Stimulated activated CD8-positive, alpha-beta memory T cell treated with anti-CD3 and anti-CD28 coated beads, Interleukin-15, amount 100 ng/mL, for 1 hour (primary cell): ENCODE results near the gene CAB39L.
"Not testable (repeated sequence)": the region's sequence is repeated elsewhere in the genome, so short reads cannot be mapped to it uniquely, and the experiment has no call there.

Experiments
- DNase-seq: peaks from one replicate; pipeline ENCODE4 v3.0.0-alpha.2; 2020; ENCODE audit warnings: low read depth

Gene CAB39L

DNA sequence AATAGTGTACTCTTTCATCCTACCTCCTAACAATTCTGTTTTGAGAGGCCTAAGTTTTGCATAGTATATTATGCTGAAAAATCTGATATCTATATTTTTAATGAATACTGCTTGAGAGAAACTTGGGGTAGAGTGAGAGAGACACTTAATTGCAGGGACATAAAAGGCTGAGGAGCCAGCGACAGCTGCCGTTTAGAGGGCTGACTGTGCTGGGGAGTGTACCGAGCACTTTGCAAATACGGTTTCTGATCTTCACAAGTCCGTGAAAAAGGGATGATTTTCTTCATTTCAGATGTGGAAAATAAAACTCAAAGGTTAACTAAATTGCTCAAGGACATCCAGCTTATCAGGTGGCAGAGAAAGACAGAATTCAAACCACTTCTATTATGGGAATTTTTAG lies 97.4 kb downstream of the CAB39L start:
- no peak for DNase-seq

DNA sequence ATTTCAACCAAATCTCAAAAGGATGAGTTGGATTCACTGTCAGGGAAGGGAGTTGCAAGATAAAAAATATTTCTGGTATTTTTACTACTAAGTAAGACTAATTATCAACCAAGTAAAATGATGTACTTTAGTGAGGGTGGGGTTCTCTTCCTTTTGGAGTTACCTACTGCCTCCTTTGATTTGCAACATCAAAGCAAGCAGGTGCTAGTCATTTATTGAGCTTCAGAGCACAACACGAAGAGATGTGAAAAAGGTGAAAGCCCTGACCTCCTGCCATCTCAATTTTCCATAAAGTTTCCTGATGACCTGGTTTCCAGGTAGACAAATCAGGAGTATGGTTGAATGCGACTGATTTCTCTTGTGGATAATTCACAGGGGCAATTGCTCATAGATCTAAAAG lies 100.1 kb downstream of the CAB39L start:
- no peak for DNase-seq

DNA sequence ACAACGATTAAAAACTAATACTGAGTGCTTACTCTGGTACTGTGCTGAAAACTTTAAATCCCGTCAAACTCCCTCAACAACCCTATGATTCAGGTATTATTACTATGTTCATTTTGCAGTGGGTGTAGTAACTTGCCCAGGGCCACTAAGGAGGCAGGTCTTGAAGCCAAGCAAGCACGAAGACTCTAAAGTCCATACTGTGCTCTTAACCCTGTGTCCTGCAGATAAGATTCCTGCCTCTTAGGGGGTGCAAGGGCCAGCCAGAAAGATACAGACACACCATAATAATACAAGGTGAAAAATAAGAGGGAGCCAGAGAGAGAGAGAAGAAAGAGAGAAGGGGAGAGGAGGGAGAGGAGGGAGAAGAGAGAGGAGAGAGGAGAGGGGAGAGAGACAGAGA lies 100.6 kb downstream of the CAB39L start:
- no peak for DNase-seq

DNA sequence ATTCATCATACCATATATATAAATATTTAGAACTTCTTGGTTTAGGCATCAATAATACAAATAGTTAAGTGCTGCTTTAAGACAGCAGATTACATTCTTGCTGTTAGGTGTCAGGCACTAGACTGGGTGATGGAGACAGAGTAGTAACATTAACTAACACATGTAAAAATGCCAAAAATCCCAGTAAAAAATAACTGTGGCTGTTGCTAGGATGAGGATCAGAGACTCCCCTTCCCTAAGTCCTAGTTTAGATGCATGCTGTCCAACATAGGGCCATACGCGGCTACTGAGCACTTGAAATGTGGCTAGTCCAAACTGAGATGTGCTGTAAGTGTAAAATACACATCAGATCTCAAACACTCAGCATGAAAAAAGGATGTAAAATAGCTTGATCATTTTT lies 101.4 kb downstream of the CAB39L start:
- DNase-seq, result no peak

DNA sequence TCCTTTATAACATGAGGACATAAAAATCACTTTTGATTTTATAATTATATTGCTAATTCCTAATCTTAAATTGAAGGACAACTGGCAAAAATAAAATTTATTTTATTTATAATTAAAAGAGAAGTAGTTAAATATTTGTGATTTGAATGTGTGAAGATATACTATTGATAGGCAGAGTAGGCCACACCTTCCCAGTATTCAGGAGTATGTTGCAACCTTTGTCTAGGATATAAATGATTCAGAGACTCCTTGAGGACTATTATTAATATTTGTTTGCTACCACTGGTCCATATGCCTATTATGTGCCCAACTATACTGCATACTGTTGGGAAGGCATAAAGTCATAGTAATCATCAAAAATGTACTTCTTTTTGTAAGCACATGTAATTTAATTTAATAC lies 101.9 kb downstream of the CAB39L start:
- DNase-seq, result no peak

DNA sequence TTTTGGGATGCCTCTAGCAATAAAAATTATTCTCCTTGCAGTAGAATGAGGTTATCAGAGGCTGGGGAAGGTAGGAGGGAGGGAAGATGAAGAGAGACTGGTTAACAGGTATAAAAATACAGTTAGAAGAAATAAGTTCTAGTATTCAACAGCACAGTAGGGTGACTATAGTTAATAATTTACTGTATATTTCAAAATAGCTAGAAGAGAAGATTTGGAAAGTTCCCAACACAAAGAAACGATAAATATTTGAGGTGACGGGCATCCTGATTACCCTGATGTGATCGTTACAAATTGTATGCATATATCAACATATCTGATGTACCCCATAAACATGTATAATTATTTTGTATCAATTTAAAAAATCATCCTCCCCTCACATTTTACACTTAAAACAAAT lies 102.3 kb downstream of the CAB39L start:
- no peak for DNase-seq

DNA sequence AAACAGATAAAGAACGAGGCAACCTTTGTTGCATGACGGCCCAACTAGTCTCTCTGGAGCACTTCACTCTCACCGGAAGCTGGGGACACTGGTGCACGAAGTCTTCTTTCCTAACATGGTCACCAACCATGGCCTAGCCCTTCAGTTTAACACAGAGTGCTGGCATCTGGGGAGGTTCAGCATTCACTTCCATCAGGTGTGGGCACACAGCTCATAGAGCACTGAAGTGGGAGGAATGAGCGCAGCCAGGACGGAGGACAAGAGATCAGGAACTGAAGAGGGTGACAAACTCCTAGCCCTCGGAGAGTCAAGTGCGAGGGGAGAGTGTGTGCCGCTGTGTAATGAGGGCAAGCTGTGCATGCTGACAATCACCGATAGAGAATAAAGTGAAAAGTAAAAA lies 103.7 kb downstream of the CAB39L start:
- DNase-seq, result no peak

DNA sequence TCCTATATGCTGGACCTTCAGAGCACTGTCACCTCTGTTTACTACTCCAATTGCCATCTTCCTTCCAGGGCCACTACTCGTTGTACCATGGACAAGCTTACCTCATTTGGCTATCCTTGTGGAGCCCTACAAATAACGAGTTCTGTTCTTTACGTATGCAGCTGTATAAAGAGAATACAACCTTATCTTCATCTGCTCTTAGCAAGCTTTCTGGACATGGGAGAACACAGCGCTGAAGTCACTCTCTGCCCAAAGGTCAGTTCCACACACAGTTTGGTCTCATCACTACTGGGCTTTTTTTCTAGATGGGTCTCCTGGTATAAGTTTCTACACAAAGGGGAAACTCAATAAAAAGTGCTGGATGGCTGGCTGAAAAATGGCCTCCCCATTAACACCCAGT lies 107.2 kb downstream of the CAB39L start:
- DNase-seq, result no peak

DNA sequence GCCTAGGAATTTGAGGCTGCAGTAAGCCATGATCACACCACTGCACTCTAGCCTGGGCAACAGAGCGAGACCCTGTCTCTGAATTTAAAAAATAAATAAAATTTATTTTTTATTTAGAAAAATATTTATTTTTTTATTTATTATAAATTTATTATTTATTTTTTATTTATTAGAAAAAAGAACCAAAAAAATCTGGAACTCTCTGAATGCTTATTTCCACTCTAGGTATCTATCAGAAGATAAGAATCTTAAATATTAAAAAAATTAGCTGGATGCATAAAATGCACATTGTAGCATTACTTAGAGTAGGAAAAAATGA lies 113.4 kb downstream of the CAB39L start:
- DNase-seq, result no peak

DNA sequence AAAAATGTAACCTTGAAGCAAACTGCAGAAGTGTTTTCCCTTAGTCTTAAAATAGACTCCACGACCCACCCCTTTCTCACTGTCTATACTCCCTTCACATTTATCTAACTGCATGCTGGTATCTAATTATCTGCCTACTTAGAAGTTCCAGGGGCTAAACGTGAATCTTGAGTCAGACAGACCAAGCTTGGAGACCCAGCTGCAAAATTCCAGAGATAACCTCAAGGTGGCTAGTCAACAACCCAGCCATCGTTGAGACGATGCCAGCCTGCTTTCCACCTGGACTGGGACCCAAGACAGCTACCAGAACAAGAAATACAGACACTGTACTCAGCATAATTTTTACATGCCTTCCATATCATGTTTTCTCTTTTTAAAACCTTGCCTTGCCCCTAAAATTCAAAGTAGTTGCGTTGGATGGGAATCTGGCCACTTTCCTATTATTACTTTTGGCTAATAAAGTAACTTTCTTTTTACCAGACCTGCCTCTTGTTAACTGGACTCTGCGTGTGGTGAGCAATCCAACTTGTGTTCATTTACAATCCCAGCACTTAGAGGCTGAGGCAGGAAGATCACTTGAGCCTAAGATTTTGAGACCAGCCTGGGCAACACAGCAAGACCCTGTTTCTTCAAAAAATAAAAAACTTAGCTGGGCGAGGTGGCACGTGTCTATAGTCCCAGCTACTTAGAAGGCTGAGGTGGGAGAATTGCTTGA lies 113.9 kb downstream of the CAB39L start:
- DNase-seq, result no peak

DNA sequence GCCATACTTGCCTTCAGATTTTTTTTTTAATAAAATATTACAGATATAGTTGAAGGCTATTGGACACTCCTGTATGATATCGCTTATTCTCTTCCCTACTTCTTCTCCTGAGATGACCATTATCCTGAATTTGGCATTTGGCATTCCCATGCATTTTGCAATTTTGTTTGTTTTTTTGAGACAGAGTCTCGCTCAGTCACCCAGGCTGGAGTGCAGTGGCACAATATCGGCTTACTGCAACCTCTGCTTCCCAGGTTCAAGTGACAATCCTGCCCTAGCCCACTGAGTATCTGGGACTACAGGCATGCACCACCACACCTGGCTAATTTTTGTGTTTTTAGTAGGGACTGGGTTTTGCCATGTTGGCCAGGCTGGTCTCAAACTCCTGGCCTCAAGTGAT lies 116.7 kb downstream of the CAB39L start:
- not testable (repeated sequence) for DNase-seq

DNA sequence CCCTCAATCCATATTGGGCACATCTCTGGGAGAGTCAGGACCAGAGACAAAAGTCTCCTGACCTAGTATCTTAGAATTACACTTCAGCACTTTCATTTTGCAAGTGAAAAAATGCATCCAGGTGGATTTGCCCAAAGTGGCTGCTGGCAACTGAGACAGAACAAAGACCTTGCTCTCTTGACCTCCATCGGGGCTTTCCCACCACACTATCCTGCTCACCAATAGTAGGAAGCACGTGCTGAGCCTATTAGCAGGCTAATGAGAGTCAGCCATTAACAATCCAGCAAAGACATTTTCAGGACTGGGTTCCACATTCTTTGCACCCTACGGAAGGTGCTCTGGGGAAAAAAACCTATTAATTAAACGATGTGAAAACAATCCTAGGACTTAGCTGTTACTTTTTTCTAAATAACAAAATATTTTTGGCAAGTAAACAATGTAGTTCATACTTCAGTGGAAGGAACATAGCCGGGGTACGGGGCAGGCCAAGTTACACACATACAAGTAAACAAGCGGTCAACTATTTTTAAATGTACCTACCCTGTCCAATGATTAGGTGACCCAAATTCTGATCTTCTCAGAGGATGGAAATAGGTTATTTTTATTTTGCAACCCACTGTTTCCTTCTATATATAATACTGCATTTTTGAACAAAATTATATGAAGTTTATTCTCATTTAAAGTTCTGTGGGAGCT lies 117.5 kb downstream of the CAB39L start:
- DNase-seq, result no peak

DNA sequence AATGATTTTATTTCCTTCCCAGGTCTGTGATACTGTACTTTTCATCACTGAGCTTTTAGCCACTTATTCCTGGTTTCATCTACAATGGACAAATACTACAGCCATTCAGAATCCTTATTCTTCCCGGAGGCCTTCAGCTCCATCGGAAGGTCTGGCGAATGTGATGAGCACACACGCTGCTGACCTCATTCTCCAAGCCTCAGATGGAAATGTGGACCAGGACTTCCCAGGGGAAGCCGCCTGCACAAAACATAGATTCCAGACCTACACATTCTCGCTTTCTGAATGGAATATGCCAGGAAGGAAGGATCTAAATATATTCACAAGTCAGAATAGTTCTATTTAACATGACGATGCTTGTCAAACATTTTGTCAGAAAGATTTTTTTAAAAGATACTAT lies 120.5 kb downstream of the CAB39L start:
- no peak for DNase-seq

DNA sequence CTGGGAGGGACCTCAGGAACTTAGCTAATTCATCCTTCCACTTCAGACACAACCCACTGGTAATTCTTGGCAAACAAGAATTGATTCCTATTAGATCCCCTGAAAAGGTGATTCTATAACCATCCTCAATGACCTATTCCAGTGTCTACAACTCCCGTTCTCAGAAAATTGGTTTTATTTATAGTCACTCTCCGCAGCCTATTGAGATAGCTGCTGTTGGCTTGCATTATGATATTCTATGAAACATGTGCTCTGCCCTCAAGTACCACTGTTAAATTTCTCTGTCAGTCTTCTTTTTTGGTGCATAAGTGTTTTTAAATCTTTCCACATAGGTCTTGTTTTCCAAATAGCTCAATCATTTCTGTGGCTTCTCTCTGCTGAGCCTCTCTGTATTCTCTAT lies 121.2 kb downstream of the CAB39L start:
- no peak for DNase-seq

DNA sequence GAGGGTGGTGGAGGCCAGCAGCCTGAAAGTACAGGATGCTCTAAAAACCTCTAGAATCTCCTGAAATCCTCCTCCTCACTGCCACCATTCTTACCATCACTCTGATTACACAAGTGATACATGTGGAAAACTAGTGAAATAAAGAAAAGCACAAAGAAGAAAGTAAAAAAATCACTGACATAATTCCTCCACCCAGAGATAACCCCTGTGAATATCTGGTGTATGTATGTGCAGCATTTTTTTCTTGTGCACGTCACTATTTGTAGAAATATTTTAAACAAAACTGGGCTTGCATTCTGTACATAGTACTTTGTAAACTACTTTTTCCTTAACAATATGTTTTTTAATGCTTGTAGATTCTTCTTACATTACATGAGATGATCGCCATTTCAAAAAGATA lies 122.9 kb downstream of the CAB39L start:
- no peak for DNase-seq

DNA sequence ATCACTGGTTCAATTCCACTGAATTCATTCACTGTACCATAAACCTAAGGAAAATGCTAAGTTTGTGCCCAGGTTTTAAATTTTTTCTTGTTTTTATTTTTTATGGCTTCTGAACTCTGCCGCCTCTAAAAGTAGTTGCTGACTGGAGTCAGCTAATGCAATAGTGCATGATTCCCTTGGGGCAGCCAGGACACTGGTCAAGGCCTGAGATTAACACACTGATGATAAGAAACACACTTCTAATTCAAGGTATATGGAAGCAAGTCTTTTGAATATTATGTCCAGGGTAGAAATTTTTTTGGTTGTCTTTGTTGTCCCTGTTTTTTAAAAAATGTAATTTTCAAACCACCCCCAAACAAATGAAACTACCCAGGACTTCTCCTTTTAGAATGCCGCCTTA lies 123.9 kb downstream of the CAB39L start:
- DNase-seq, result no peak

DNA sequence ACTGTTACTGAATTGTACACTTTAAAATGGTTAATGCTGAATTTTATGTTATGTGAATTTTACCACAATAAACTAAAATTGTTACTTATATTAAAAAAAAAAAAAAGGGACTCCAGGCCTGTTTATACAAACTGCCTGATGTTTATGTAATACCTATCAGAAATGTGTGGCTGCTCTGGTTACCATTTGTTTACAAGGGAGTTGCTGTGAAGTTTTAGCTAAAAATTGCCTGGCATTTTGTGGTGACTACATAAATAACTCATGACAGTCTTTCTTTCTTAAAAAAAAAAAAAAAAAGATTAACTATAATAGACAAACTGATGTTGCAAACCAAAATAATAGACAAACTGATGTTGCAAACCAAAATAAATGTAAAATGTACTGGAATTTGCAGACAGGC lies 124.3 kb downstream of the CAB39L start:
- DNase-seq, result no peak

DNA sequence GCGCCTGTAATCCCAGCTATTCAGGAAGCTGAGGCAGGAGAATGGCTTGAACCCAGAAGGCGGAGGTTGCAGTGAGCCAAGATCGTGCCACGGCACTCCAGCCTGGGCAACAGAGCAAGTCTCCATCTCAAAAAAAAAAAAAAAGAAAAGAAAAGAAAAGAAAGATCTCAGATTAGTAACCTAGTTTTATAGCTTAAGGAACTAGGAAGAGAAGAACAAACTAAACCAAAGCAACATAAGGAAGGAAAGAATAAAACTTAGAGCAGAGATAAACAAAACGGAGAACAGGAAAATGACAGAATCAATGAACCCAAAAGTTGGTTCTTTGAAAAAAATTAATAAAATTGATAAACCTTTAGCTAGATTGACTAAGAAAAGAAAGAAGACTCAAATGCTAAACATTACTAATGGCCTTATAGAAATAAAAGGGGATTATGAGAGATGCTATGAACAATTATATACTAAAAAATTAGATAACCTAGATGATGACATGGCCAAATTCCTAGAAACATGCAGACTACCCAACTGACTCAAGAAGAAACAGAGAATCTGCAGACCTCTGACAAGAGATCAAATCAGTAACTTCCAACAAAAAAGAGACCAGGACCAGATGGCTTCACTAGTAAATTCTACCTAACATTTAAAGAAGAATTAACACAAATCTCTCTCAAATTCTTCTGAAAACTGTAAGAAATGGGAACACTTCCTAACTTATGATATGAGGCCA lies 127.9 kb downstream of the CAB39L start:
- DNase-seq, result no peak

DNA sequence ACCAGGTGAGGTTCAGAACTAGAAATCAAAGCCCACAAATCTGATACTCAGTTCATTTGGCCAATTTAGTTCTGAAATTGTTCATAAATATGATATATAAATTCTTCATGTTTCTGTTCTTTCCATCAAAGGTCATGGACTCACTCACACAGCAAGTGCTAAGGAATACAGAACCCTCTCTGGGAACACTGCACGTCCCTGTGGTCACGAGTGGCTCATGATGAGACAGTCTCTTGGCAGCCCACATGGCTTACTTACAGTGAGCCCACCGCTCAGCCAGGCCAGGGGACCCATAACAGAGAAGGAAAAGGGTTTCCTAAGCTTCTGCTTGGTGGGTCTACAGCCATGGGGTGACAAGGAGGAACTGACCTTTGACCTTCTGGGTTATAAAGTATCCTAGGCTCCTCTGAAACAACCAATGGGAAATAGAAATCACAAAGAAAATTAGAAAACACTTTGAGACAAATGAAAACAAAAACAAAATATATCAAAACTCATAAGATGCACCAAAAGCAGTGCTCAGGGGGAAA lies 128.8 kb downstream of the CAB39L start:
- no peak for DNase-seq

DNA sequence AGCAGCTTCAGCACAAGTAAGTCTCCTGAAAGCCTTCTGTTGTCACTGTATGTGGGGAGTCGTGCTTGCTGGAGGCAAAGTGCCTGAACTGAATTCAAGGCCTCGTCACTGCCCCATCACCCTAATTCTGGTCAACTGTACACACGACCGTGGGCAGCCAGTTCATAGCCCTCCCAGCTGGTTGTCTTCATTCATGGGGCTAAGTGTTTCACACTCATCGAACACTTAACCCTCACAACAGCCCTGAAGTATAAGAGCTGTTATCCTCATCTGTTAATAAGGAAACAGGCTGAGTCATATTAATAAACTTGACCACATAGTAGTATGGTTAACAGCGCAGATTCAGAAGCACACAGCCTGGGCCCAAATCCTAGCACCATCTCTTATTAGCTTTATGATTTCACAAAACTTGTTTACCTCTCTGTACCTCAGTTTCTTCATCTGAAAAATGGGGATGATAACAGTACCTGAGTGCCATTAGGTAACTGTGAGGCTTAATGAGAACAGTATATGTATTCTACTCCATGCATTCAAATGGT lies 129.5 kb downstream of the CAB39L start:
- no peak for DNase-seq

DNA sequence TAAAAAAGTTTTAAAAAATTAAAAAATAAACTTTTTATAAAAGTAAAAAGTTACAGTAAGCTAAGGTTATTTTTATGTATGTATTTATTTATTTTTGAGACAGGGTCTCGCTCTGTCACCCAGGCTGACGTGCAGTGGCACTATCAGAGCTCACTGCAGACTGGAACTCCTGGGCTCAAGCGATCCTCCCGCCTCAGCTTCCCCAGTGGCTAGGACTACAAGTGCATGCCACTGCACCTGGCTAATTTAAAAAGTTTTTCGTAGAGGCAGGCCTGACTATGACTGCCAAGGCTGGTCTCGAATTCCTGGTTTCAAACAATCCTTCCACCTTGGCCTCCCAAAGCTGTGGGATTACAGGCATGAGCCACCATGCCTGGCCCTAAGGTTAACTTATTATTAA lies 132.0 kb downstream of the CAB39L start:
- DNase-seq, result no peak

DNA sequence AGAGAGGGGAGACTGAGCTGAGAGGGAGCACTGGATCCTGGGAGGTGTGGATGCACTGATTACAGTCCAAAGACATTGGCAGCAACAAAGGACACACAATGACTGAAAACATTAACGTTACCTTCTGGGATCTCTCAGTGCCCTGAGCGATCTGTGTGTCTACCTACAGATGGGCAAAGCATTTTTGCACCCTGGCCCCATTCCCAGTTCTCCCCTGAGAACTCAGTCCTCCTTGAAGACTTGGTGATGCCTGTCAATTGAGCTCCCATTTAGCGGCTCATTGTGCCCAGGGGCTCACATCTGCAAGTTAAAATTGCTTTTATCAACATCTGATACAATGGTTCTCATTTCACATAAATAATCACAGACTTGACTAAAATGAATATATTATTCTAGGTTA lies 133.6 kb downstream of the CAB39L start:
- DNase-seq, result no peak

DNA sequence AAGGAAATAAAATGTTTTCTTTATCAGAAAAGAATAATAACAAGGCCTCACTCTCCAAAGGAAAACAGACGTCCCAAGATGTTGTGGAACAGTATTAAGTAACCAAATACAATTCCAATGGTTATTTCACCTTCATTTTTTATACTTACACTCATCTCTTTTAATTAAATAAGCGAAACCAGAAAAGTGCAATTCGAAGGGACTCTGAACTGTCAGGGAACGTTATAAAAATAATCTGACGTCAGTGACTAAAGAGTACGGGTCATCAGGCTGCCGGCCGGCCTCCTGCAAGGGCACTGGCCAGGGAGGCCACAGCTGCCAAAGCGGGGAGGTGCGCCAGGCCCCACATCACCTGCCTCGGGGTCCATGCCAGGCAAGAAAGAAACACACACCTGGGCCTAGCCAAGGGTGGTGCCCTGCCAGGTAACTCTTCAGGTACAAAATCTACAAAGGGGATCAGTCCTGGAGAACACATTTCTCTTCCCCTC lies 134.9 kb downstream of the CAB39L start:
- no peak for DNase-seq
